Fibroblast of skin of back (primary cell): Measurements from ENCODE around the gene ACVR1.
A peak's percentile ranks its signal among the peaks of the same experiment; 100 is the strongest.

ENCODE experiments used
- DNase-seq: peaks from one replicate; pipeline ENCODE4 v3.0.0-alpha.2; 2013

ACVR1 gene

DNA sequence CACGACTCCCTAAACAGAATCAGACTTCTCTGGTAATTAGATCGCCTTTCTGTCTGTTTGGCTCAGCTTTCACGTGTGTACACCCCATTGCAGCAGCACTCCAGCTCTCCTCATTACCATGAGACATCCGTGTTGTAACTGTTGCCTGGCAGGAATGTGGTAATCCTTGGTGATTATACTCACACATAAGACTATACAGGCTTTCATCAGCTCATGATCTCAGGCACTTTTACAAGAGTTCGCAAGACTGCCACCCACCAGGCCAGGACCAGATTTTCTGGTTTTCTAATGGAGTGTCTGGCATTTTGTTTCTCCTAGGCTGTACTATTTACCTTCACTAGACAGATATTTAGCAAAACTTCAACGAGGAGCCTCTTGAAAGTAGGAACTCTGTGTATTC lies 50.2 kb downstream of the ACVR1 start:
- peak; percentile 27 for DNase-seq

DNA sequence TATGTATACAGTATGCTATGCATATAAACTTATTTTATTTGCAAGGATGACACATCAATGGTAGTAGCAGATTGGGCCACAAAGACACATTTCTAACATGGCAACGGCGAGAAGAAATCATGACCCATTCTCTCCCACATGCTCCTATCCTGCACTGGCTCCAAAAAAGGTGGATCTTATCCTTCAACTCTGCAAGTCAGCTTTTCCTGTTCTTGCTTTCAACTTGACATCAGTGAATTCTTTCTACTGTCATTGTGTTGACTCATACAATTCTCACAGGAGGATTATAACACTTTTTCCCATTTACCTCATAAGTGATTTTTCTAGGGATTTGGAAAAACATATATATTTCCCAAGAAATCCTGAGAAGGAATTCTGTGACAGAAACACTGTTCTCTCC lies 53.1 kb downstream of the ACVR1 start:
- peak; percentile 63 for DNase-seq

DNA sequence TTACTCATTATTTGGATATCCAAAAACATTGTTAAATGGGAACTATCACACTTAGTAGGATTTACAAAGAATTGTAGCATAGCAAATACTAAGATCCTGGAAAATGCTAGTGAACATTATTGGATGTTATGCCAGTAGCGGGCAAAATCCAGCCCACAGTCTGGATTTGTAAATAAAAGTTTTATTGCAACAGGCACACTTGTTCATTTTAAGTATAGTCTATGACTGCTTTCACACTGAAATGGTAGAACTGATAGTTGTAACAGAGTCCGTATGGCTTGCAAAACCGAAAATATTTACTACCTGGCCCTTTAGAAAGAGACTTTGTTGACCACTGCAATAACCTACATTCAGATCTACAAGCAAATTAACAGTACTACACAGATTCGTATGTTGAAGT lies 53.6 kb downstream of the ACVR1 start:
- no peak for DNase-seq

DNA sequence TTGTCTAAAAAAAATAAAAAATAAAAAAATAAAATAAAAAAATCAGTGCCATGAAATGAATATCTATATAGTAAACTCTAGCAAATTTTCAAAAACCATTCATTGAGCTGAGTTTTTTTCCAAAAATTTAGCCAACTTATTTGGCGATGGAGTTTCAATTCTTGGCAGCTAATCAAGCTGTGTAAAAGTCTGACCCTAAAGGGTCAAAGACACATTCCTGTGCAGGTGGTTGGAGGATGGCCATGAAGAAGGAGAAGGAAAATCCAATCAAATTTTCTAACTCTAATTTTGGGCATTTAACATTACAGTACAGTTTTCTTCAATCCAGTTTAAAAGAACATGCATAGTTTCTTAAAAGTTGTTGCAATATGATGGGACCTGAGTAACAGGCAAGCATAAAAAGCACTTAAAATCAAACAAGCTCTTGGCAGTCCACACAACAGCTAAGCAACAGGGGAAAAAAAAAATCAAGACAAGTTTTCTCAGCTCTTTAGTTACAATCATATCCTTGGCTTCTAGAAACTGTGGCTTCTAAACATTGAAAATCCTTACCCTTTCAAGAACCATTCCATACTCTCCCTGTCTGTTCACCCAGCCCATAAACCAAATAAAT lies 54.5 kb downstream of the ACVR1 start:
- no peak for DNase-seq

DNA sequence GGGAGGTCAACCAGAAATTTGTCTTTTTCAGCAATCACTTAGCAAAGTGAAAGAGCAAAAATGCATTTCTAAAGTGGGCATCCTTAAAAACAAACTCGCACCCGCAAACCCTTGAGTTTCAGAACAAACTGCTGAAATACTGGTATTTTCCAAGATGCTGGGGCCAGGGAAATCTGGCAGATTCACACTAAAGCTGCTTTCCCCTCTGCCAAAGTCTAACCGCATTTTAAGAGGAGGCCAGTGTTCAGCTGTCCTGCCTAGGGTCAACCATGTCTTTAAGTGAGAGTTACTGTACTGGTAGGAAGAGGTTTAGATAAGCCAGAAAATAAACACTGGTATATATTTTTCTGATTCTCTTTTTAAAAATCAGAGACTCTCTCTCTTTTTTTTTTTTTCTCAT lies 55.9 kb downstream of the ACVR1 start:
- DNase-seq = no peak

DNA sequence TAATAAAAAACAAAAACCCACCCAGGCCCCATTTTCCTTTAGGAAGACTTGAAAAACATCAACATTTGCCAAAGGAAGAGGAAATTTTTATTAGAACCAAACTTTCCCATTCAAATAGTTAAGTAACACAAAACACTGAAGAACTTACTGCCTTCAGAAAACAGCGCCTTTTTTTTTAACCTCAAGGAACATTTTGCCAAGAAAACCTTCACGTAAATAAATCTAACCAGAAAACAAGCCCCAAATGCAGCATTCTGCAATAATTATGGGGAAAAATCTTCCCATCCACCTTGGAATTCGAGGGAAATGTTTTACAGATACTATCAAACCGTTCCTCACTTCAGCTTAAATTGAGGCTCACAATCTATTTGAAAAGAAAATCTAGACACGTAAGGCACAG lies 56.4 kb downstream of the ACVR1 start:
- DNase-seq = no peak

DNA sequence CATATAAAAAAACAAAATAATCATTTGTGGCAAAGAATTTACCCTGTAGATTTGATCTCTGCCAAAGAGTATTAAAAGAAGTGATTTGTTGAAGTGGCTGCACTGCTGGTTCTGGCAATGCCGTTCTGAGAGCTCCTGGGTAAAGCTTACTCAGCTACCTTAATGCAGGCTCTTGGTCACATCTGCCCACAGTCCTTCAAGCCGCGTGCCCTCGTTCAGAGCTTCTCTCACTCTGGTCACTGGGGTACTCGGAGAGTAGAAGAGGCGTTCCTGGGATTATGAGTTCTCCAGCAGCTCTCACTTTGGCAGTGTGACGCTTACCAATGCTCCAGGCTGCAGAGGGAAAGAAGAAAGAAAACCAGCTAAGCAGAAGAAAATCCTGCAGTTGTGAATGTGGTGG lies 57.9 kb downstream of the ACVR1 start:
- no peak for DNase-seq

DNA sequence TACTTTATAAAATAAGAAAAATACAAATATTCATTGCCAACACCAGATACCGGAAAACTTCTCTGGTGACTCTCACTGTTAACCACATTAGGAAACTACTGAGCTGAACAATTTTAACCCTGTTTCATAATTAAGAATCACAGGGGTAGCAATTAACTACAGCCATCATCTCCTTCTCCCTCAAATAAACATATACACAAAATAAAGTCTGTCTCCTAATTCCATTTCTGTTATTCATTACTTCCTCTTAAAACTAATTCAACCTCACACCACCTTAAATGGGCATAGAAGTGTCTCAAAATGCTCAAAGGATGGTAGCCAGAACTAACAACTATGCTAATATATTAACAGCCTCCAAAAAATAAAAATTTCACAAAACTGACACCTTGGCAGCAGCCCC lies 60.7 kb downstream of the ACVR1 start:
- peak; percentile 32 for DNase-seq

DNA sequence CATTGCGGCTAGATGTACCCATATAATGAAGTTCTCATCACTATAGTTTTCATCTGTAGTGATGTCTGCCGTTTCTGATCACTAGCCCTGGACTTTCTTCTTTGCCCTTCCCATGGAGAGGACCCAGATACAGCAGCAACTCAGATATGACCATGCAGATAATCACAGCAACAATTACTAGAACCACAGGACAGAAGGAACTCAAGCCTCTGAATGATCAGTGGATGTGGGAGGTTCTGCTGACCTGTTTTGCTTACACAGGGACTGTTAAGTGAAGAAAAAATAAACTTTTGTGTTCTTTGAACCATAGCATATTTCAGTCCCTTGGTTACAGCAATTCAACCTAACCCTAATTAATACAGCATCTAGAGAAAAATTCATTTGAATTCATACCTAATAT lies 62.7 kb downstream of the ACVR1 start:
- DNase-seq = no peak

DNA sequence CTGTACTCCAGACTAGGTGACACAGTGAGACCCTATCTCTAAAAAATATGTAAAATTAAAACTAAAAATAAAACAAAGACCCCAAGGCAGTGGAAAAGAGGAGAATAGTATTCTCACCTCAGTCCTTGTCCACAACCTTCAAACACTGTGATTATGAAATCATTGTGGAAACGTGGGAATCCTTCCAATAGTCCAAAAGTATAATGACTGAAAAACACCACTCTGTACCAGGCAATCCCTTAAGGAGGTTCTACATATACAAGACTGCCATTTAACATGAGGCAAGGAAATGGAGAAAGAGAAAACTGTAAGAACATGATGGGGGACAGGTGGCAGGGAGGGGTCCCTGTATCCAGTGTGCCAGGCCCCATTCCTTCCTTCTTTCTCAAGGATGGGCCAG lies 66.1 kb downstream of the ACVR1 start:
- DNase-seq = no peak

DNA sequence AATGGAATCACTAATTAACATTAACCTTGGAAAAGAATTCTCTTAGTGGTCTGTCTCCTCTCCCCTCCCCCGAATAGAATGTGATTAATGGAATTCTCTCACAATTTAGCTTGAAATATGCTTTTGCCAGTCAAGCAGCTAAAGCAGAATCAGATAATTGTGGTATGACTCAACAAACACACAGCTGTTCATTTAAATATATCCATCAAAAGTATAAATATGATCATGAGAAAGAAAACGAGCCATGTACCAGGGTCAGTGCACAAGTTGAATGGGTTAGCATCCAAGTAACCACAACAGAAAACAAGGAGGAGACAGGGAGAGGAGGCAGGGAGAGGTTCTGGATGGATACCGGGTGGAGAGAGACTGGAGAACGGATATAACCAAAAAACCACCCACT lies 66.9 kb downstream of the ACVR1 start:
- DNase-seq = peak; percentile 49

DNA sequence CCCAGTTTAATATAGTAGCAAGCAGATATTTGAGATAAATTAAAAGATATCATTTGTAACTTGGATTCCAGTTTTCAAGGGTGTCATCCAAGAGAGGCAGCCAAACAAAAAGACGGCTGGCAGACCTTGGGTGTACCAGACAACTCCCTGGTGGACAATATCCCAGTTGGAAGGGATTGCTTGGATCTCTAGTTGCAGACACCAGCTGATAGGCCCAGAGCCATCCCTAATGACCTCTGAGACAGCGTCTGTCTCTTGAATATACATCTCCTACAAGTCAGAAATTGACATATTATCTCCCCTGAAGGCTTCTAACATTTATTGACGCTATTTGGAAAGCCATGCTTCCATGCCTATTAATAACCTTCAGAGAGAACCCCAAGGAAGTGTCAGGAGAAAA lies 67.7 kb downstream of the ACVR1 start:
- no peak for DNase-seq

DNA sequence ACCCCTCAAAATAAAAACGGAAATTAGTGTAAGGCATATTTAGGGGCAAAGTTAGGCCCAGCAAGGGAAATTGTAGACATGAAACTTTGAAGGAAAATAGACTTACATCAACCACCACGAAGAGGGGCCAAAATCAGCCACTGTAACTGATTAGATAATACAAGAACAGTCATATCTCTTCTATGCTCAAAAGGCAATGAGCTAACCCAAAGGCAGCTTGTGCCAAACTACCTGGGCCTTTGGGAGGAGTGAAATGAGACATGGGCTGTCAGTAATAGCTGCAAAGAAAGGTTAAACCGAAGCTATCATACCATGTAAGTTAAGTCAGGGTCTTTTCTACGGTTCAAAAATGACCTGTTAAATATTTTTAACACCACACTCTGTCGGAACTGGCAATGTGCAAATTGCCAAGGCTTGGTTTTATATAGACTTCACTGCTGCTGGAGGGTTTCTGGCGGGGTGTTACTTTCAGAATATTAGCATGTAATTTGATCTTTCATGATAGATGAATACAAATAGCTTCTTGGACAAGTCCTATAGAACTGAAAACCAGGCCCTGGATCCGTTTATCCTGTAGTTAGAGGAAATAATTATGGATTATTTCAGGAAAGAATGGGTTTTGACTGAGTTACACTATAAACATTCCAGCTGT lies 69.6 kb downstream of the ACVR1 start:
- no peak for DNase-seq

DNA sequence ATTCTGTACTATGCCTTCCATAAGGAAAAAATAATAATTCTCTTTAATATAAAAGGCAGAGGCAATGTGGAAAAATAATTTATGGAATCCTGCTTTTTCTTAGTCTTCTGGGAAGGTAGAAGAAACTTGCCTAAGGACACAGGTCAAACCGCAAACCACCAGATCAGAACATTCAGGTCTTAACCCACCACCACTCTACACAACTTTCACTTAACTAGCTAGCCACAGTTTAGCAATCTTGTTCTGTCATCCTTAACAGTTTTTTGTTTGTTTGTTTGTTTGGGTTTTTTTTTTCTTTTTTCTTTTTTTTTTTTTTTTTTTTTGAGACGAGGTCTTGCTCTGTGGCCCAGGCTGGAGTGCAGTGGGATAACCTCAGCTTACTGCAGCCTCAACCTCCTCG lies 70.6 kb downstream of the ACVR1 start:
- DNase-seq = no peak

DNA sequence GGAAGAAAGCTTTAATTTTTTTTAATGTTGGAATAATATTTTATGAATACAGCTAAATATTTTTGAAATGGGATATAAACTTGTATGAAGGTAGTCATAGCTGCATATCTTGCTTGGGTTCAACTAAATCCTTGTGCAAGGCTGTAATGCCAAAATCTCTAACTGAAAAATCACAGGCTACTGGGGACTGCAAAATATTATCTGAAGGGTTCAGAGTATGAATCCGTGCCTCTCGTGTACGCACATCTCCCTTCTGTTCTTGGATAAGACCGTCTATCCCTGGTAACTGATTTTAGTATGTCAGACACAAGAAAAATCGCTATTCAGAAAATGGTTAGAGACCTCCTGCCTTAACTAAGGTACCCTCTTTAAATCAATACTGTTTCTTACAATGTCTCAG lies 71.8 kb downstream of the ACVR1 start:
- DNase-seq = no peak

DNA sequence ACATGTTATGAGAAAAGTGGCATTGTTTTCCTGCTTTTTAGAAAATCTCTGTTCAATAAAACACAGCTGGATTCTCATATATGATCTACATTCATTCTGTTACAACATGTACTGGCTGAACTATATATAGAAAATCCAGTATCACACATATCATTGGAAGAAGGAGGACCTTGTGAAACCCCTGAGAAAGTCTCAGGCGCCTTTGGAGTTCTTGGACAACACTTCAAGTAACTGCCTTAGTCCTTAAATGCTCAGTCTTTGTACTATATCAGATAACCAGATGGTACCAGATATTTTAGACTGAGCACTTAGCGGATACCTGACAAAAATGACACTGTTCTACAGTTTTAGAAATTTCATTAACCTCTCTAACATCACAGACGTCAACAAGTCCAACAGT lies 72.2 kb downstream of the ACVR1 start:
- no peak for DNase-seq

DNA sequence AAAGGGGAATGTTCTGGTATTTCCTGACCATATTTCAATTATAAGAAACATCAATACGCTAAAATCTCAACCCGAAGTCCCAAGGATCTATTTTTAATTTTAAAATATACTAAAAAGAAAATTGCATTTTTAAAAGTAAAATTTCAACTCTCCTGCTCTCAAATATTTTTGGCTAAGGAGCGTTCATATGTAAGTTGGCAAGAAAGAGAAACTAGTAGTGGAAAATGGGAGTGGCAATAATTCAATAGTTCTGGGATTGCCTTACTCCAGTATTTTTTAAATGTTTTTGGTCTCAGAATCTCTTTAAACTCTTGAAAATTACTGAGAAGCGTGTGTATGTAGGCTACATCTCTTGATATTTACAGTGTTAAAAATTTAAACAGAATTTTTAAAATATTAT lies 72.7 kb downstream of the ACVR1 start:
- DNase-seq = no peak

DNA sequence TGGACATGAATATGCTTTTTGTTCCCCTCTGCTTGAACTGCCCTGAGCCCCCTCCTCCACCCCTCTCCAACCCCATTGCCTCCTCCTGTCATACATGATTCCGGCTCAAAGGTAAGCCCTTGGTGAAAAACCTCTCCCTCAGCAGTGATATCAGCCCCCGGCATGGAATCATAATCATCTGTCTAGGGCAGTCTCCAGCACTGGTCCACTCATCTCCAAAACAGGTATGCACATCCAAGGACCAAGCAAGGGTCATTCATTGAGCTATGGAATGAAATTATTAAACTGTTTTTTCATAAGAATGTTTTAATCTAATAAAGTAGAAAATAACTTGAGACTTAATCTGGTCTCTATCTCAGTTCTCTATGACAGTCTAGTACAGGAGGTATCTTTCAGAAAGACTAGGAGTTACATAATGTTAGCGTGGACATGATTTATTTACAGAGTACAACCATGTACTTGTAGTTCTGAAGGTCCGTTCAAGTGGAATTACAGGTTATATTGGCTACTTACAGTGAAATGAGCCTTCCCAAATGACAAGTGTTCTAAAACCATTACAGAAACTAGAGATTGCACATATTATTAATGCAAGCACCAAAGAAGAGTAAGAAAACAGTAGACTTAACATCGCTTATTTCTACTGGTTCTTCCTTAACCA lies 75.2 kb downstream of the ACVR1 start:
- no peak for DNase-seq

DNA sequence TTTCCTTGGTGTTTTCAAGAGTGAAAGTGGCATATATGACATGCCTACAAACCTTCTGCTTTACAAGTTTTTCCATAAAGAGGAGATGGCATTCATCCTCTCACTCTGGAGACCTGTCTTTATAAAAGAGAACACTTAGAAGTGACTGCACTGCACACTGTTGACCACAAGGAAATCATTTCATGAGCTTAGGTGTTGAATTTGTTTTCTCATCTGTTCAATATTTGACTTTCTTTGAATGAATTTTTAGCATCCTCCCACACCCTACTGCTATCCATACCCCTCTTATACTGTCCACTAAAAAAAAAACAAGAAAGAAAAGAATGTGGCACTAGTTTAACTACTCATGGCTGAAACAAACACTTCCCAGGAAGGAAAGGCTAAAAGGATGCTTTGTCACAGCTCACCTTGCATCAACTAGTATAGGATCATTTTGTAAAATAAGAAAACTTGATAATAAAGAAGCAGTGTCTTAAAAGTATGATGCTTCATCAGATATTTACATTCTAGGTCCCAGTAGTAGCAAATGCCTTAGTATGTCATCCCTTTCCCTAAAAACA lies 83.0 kb downstream of the ACVR1 start:
- DNase-seq = peak; percentile 22

DNA sequence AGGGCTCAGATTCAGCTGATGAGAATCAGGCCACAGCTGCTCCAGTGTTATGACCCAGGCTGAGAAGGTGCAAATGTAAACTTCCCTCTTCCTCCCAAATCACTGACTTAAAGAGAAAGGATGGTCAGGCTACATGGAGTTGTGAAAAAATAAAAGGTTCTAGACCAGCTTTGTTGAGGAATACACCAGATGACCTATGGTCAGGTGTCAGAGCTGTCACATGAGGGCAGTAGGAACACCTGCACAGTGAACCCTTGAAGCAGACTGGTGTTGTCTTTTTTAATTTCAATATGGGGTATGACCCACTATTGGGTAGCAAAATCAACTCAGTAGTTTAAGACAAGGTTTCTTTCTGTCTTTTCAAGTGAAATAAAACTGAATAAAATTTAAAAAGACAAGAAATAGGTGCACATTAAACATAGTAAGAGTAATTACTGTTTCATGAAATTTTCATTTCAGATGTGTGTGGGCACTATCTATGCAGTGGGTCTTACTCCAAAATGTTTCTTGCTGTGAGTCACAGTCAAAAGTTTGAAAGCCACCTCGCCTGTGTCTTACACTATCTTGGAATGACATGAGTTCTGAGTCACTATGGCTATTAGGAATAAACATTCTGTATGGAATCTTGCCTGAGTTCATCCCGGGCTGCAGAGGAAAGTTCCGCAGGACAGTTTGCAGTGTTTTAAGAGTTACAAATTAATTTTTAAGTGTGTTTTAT lies 83.6 kb downstream of the ACVR1 start:
- peak; percentile 90 for DNase-seq

DNA sequence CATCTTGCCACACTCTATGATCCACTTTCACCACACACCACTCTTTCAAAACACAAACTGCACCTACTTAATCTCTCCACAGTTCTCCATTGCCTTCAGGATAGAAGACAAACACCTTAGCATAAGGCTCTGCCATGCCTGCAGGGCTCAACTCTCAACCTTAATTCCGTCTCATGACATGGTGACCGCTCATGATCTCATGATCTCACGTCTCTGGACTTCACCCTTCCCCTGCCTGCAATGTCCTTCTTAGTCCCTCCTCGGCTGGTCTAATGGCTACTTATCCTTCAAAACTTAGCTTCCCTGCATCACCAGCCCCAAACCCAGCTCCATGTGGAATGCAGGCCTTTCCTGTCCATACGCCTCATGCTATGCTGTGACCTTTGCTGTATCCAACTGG lies 85.3 kb downstream of the ACVR1 start:
- DNase-seq = no peak

DNA sequence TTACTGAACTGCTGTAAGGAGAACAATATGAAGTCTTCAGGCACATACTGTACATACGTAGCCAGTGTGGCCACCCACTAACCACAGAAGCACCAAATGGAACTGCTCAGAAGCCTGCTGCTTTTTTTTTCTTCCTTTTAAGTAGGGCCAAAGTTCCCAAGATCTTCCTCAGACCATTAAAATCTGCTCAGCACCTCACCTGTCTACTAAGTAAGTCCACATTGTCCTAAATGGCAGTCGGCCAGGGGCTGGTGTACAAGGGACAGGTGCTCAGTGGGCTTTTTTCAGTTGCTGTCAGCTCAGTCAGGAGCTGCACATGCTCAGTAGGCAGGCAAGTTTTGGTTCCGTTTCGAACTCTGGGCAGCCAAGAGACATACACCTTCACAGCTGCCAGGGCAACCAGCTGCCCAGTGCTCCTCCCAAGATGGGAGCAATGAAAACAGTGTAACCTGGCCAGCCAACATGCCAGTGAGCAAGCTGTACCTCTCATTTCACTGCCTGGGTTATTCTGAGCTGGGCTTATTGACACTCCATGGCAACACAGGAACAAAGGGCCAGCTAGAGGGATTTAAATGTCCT lies 86.1 kb downstream of the ACVR1 start:
- DNase-seq = no peak

DNA sequence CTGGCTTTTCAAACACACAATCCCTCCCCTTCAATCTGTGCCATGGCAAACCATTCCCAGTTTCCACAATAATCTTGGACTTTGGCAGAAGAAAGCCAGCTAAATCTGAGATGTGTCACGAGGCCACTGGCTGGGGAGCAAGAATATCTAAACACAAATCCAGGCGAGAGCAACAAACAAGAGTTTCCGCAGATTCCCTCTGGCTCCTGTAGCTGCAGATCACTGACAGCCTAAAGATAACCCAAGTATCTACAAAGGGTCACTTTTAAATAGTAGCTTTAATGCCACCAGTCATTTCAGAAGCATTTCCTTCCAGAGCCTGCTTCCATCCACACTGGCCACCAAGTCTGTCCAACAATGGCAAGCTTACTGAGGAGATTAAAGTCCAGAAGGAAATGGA lies 86.9 kb downstream of the ACVR1 start:
- DNase-seq = no peak
